A549 (cell line): ENCODE data around the gene CLEC4F.

Experiments
- CTCF ChIP-seq: fragments of >200 bp; sonication (Bioruptor Twin); formaldehyde crosslinking; IDR thresholded peaks from 3 replicates; pipeline ENCODE4 v1.5.1; 2016
- ELK1 ChIP-seq: fragments of 150-350 bp; IDR thresholded peaks from 2 replicates; pipeline ENCODE4 v1.6.1; 2014; ENCODE audit warnings: low read depth, mild to moderate bottlenecking, low read length
- EP300 ChIP-seq, 2 experiments: fragments of >200 bp; sonication (Bioruptor Twin); formaldehyde crosslinking; IDR thresholded peaks; 2 replicates in 1 of 2; 3 replicates in 1 of 2; pipeline ENCODE4 v1.6.1; 2016 to 2017
- ESRRA ChIP-seq: fragments of 150-350 bp; IDR thresholded peaks from 2 replicates; pipeline ENCODE4 v1.6.1; 2014; ENCODE audit warnings: mild to moderate bottlenecking, low read length, borderline replicate concordance
- FOSL2 ChIP-seq, 2 experiments: fragments of 450-650 bp in 1 of 2; fragments of >200 bp in 1 of 2; sonication (Bioruptor Twin) in 1 of 2; formaldehyde crosslinking; IDR thresholded peaks; 2 replicates each; pipeline versions ENCODE4 v1.5.0 to v1.6.1; 2016 to 2020; ENCODE audit warnings: mild to moderate bottlenecking in 1 of 2, moderate library complexity in 1 of 2
- MAX ChIP-seq: IDR thresholded peaks from 2 replicates; pipeline ENCODE4 v1.6.1; 2012
- POLR2A ChIP-seq: IDR thresholded peaks from 2 replicates; pipeline ENCODE4 v1.6.1; 2012; ENCODE audit warnings: mild to moderate bottlenecking, low read length
- REST ChIP-seq: fragments of 200-600 bp; sonication (generic); IDR thresholded peaks from 2 replicates; pipeline ENCODE4 v1.6.1; 2016; ENCODE audit warnings: antibody characterized with exemption, mild to moderate bottlenecking, moderate library complexity
- SMC3 ChIP-seq: fragments of >200 bp; sonication (Bioruptor Twin); formaldehyde crosslinking; IDR thresholded peaks from 3 replicates; pipeline ENCODE4 v1.6.1; 2018; ENCODE audit warnings: inconsistent platforms
- TP53 ChIP-seq: fragments of 250-450 bp; sonication (Bioruptor Pico); IDR thresholded peaks from 2 replicates; pipeline ENCODE4 v1.5.0; 2021; ENCODE audit warnings: mild to moderate bottlenecking, moderate library complexity

- TF ChIP-seq SMC3 (peak; percentile 81), POLR2A (no peak), CTCF (peak; percentile 84), REST (no peak), FOSL2 (IDR thresholded peaks at IDR 0.05) (no peak), FOSL2 (CRISPR knock-in tag; IDR thresholded peaks at IDR 0.05) (no peak), MAX (peak; percentile 52), EP300 (IDR thresholded peaks at IDR 0.05) (no peak), ESRRA (no peak), ELK1 (no peak), TP53 (CRISPR knock-in tag) (no peak)
Observed at GRCh38 chr2:70785137-70785911, 35.1 kb downstream of the CLEC4F start.
